HG03565 (cell line): ENCODE results near the gene GUCY1A2.
"Not testable (repeated sequence)": the region's sequence is repeated elsewhere in the genome, so short reads cannot be mapped to it uniquely, and the experiment has no call there.

Experiments
- ATAC-seq: cut with Tn5 transposase; IDR thresholded peaks from one replicate; pipeline ENCODE4 v1.9.1; 2021; ENCODE audit warnings: mild to moderate bottlenecking, moderate library complexity; ENCODE audit not compliant: unreplicated experiment

The GUCY1A2 gene

DNA sequence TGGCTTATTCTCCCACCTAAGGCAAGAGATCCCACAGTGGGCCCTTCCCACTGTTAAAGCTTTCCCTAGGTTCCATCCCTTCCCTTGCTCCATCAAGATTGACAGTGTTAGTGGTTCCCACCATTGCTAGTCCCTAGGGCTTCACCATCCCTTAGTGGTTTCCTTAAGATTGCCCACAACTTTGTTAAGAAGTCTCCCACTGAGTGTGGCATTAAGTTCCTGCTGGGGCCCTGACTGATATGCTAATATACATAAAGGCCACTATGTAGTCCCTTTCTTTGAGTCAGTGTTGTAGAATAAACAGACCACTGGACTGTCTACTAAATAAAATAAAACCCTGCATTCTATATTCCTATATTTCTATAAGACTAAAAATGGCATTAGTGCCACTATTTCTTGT is 176.1 kb downstream of the GUCY1A2 start:
- no peak for ATAC-seq

DNA sequence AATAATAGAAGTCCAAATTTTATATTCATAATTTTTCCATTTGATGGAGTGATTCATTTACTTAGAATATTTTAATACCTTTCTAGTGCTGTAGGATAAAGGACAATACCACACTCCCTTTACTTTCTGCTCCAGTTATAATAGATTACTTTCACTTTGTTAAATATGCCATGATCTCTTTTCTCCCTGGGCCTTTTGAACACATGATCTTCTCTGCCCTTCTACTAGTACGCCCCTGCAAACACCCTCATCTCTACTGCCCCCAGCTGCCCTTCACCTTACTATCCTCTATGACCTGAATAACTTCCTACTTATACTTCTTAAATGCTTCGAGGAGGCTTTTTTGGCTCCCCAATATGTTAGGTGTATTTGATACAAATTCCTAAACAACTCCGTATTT is 177.3 kb downstream of the GUCY1A2 start:
- no peak for ATAC-seq

GRCh38 chr11:106840146-106840545 is 178.1 kb downstream of the GUCY1A2 start:
- no peak for ATAC-seq

- ATAC-seq: no peak
Observed at GRCh38 chr11:106834567-106834966, 183.7 kb downstream of the GUCY1A2 start.

DNA sequence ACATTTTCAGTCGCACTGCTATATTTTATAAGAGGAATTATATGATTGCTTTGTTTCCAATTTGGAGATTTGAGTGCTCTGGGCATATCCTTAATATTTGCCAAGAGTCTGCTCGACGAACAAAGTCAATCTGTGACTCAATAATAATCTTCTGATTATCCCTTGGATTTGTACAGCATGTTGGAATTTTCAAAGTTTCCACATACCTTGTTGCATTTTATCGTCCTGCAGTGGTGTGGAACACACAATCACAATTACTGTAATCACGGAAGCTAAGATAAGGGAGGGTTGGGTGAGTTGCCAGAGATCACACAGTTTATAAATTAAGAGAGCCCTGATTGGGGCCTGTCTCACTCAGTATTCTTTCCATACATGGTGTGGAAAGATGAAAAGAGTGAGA is 189.3 kb downstream of the GUCY1A2 start:
- no peak for ATAC-seq

DNA sequence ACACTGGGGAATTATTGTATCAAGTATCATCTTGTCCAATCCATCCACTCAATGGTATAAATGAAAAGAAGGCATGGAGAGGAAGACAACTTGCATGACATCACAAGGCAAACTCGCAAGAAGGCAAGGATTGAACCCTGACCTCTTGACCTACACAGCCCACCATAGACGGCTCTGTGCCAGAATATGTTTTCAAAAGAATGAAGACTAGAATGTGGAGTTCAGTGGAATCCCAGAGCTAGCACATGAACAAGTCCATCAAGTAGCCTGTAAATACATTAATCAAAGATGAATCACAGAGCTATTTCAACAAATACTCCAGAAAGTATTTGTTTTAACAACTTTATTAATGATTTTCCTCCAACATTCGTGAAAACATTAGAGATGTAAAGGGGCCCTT is 189.7 kb downstream of the GUCY1A2 start:
- no peak for ATAC-seq

GRCh38 chr11:106827687-106828086 is 190.6 kb downstream of the GUCY1A2 start:
- ATAC-seq: no peak

GRCh38 chr11:106826558-106826957 is 191.7 kb downstream of the GUCY1A2 start:
- ATAC-seq: not testable (repeated sequence)

- no peak for ATAC-seq
Observed at GRCh38 chr11:106821826-106822225, 196.4 kb downstream of the GUCY1A2 start.

DNA sequence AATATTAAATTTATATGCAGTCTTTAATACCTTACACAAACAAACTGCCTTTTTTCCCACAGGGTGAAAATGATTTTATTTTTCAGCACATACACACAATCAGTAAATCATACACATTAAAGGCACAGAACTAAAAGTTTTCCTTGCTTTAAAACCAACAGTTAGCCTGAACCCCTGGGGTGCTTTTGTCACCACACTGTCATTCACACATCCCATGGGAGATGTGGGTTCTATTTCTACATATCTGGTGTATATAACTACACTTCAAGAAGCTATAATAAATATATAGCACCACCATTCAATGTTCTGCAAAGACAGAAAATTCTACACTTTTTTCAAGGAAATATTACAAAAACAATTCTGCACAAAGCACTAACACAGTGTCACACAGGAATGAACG is 197.0 kb downstream of the GUCY1A2 start:
- ATAC-seq: no peak

DNA sequence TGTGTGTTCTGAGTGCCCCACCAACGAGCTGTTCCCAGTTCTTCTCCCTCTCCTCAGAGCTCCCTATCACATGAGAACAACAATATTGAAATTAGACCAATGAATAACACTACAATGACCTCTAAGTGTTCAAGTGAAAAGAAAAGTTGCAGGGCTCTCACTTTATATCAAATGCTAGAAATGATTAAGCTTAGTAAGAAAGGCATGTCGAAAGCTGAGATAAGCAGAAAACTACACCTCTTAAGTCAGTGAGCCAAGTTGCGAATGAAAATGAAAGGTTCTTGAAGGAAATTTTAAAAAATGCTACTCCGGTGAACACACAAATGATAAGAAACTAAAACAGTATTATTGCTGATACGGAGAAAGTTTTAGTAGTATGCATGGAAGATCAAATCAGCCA is 199.8 kb downstream of the GUCY1A2 start:
- no peak for ATAC-seq

GRCh38 chr11:106815209-106815608 is 203.1 kb downstream of the GUCY1A2 start:
- ATAC-seq: no peak

GRCh38 chr11:106813806-106814205 is 204.5 kb downstream of the GUCY1A2 start:
- ATAC-seq: no peak

DNA sequence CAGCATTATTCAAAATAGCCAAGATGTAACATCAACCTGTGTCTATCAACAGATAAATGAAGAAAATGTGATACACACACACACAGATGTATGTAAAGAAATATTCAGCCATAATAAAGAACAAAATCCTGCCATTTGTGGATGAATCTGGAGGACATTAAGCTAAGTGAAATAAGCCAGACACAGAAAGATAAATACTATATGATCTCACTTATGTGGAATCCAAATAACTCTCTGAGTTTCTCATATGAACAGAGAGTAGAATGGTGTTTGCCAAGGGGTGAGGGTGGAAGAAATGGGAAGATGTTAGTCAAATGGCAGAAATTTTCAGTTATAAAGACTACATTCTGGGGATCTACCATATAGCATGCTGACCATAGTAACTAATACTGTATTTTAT is 224.2 kb downstream of the GUCY1A2 start:
- no peak for ATAC-seq

DNA sequence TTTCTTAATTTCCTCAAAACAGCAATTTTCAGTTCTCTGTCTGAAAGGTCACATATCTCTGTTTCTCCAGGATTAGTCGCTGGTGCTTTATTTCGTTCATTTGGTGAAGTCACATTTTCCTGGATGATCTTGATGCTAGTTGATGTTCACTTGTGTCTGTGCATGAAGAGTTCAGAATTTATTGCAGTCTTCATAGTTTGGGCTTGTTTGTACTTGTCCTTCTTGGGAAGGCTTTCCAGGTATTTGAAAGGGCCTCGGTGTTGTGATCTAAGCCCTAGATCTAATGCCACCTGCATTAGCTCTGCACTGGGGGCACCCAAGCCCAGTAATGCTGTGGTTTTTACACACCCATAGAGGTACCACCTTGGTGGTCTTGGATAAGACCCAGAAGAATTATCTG is 228.9 kb downstream of the GUCY1A2 start:
- no peak for ATAC-seq

- ATAC-seq: no peak
Observed at GRCh38 chr11:106787454-106787853, 230.8 kb downstream of the GUCY1A2 start.

DNA sequence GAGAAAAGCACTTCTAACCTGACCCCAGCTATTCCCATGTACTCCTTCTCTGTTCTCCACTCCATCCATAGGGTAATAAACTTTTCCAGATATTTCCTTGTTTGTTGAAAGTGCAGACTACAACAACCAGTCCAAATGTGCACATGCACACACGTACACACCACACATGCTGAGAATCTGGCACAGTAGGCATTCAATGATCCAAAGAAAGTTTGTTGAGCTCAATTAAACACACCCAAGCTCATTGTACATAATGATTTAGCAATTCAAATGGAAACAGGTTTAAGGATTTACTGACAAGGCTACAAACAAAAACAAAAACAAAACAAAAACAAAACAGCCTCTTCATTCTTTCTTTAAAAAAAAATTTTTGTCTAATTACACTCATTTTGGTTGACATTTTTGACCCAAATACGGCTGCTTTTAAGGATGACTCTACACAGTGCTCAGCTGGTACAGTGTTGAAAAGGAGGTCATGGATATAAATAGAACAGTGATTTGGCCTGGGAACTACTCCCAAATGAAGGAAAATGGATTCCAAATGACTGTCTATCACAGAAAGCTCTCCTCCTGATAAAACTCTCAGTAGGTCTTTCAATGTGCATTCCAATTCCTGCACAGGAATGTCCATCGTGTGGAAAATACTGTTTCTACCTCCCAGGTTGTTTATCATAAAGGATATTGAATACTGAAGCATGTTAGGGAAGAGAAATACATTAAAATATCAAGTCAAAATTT is 232.2 kb downstream of the GUCY1A2 start:
- no peak for ATAC-seq

- ATAC-seq: not testable (repeated sequence)
Observed at GRCh38 chr11:106777302-106777701, 241.0 kb downstream of the GUCY1A2 start.

GRCh38 chr11:106770489-106771085 is 247.7 kb downstream of the GUCY1A2 start:
- ATAC-seq: no peak

DNA sequence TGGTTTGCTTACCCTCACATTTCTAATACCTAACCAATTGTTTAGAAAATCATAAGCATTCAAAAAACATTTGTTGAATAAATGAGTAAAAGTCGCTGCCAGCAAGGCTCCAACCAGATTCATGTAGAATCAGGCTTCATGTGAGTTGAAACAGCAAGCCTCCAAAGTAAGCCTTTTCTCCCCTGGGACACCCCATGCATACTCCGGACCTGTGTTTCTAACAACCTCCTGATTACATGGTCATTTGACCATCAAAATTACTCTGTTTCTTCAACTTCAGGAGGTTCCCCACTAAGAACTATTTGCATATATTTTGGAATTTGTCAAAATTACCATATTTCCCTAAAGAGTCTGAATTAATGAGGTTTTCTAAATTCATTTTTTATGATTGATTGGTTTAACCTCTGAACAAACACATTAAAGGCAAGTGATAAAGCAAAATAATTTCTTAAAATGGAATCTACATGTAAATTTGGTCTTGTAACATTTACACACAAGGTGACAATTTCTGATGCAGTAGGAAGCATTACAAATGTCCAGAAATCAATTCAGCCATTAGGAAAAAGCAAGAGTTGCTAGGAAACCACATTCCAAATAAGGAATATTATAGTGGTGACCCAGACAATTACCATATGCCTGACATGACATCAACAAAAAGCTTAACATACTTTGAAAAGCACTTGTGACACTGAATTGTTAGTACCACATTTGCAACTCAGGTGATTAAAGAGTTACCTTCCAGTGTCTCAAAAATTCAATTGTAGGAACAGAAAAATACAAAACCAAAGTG is 252.6 kb downstream of the GUCY1A2 start:
- ATAC-seq: no peak

DNA sequence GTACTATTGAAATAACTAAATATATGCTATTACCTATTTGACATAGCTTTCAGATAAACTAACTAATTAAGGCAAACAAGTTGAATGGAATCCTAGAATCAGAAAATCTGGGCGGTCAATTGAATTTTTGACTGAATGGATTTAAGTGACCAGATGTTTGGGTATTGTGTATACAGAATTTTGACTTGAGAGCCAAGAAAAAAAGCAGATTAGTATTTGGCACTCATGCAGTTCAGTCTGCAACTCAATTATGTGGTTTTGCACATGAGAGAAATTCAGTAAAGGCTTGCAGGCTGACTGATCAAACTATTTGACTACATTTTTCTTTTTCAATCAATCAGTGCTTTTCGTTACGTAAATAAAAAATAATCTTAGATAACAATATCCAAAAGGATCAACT is 254.8 kb downstream of the GUCY1A2 start:
- no peak for ATAC-seq

GRCh38 chr11:106761745-106762144 is 256.5 kb downstream of the GUCY1A2 start:
- ATAC-seq: no peak
